ENCODE results near the gene AK9. TPM values are rescaled to one million over a fixed set of nuclear protein-coding genes. Genes with fewer than 3 reads are reported as not detected.

Gene AK9
- polyA plus RNA-seq, 1 of the 3 experiments (the other 2 are of a cell fraction): 0.76 TPM

GRCh38 chr6:109456710-109457561, 234.1 kb downstream of the AK9 start:
- no peak for DNase-seq
- H2AFZ ChIP-seq (ENCODE audit: low read depth): peak overlapping the region; percentile 75; the same call in 1 of the 2 replicates
- CTCF ChIA-PET: interaction anchor here (0.9 to 5.9 kb wide), 5 partner anchors 12 to 269 kb away, joined by 3 to 47 read pairs (median 6); partner anchors contain the start of genes CD164, PPIL6 and SMPD2
- no peaks in the 10 kb centered on the region for H3K9me3 ChIP-seq
- 93% methylated on average over 12 of the region's 16 CpGs for WGBS (ENCODE audit: low lambda C conversion rate)
- no peaks in the 10 kb centered on the region for H4K20me1 ChIP-seq (ENCODE audit: insufficient read depth)
- peak overlapping the region; percentile 95 for H3K4me2 ChIP-seq
- peak overlapping the region; percentile 80 to 97 for H3K4me3 ChIP-seq (ENCODE audit: low read depth in 2 of 2, low read length in 1 of 2)
- peaks cover 4 to 11% of the 10 kb centered on the region in 2 experiments for H3K36me3 ChIP-seq (replicated peaks in 1 of 2; ENCODE audit: control insufficient read depth in 1 of 2, insufficient read depth in 2 of 2, low read length in 1 of 2)
- no peak overlapping the region for H3K27ac ChIP-seq (ENCODE audit: low read depth in 2 of 2, low read length in 1 of 2)
- POLR2A ChIA-PET: interaction anchor here (4.6 kb wide), 1 partner anchor 15 kb away, joined by 43 read pairs; the partner anchor contains the start of genes PPIL6 and SMPD2
- H3K4me1 ChIP-seq (ENCODE audit: control insufficient read depth in 1 of 2, insufficient read depth in 2 of 2, low read depth in 1 of 2, low read length in 1 of 2): peaks cover 0 to 25% of the 10 kb centered on the region in 2 experiments; a peak in 3 of 4 replicates
- no peaks in the 10 kb centered on the region for H3K9me2 ChIP-seq
- H3K27me3 ChIP-seq (ENCODE audit: insufficient read depth): no peaks in the 10 kb centered on the region
- H3K9ac ChIP-seq: no peak overlapping the region
- peaks cover 31% of the 10 kb centered on the region; the same call in 1 of the 2 replicates for H3K79me2 ChIP-seq (ENCODE audit: insufficient read depth)
- TF ChIP-seq SIN3A (IDR thresholded peaks at IDR 0.05; ENCODE audit: borderline replicate concordance, low read depth, low read length) (no peak), RXRA (IDR thresholded peaks at IDR 0.05; ENCODE audit: borderline replicate concordance, low read depth) (no peak), JUND (IDR thresholded peaks at IDR 0.05) (no peak), RFX5 (IDR thresholded peaks at IDR 0.05; ENCODE audit: low read length) (no peak), FOXJ3 (CRISPR knock-in tag; IDR thresholded peaks at IDR 0.05) (no peak), CTCF (IDR thresholded peaks at IDR 0.05) (no peak), SMC3 (IDR thresholded peaks at IDR 0.05; ENCODE audit: low read depth, low read length) (no peak), POLR2AphosphoS5 (IDR thresholded peaks at IDR 0.05; ENCODE audit: low read depth, low read length) (no peak), RAD21 (IDR thresholded peaks at IDR 0.05; ENCODE audit: low read length) (no peak), GATA2 (CRISPR knock-in tag; IDR thresholded peaks at IDR 0.05) (no peak), EZH2phosphoT487 (IDR thresholded peaks at IDR 0.05; ENCODE audit: borderline replicate concordance, low read depth) (no peak), RCOR1 (IDR thresholded peaks at IDR 0.05; ENCODE audit: low read length) (no peak), YY1 (IDR thresholded peaks at IDR 0.05; ENCODE audit: low read depth) (no peak), TEAD4 (IDR thresholded peaks at IDR 0.05; ENCODE audit: borderline replicate concordance, insufficient read depth) (no peak), MXI1 (IDR thresholded peaks at IDR 0.05; ENCODE audit: low read depth, low read length) (no peak), MAX (IDR thresholded peaks at IDR 0.05; ENCODE audit: low read depth) (no peak), GABPA (IDR thresholded peaks at IDR 0.05; ENCODE audit: low read depth) (no peak)
- peaks cover 15% of the 10 kb centered on the region for H3F3A ChIP-seq (replicated peaks; ENCODE audit: insufficient read depth)
